ENCODE results near the gene GRK4.

- TF ChIP-seq, protein P1, sequence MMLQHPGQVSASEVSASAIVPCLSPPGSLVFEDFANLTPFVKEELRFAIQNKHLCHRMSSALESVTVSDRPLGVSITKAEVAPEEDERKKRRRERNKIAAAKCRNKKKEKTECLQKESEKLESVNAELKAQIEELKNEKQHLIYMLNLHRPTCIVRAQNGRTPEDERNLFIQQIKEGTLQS (IDR thresholded peaks at IDR 0.05) = no peak
- TF ChIP-seq, protein P2, sequence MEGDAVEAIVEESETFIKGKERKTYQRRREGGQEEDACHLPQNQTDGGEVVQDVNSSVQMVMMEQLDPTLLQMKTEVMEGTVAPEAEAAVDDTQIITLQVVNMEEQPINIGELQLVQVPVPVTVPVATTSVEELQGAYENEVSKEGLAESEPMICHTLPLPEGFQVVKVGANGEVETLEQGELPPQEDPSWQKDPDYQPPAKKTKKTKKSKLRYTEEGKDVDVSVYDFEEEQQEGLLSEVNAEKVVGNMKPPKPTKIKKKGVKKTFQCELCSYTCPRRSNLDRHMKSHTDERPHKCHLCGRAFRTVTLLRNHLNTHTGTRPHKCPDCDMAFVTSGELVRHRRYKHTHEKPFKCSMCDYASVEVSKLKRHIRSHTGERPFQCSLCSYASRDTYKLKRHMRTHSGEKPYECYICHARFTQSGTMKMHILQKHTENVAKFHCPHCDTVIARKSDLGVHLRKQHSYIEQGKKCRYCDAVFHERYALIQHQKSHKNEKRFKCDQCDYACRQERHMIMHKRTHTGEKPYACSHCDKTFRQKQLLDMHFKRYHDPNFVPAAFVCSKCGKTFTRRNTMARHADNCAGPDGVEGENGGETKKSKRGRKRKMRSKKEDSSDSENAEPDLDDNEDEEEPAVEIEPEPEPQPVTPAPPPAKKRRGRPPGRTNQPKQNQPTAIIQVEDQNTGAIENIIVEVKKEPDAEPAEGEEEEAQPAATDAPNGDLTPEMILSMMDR (IDR thresholded peaks at IDR 0.05 in 2 of 3, conservative IDR thresholded peaks at IDR 0.05 in 1 of 3; ENCODE audit: borderline replicate concordance in 1 of 3, insufficient read depth in 1 of 3, low read depth in 2 of 3, low read length in 2 of 3) = no peak
- TF ChIP-seq POLR2AphosphoS5 (IDR thresholded peaks at IDR 0.05; ENCODE audit: low read depth, low read length) = no peak
- TF ChIP-seq EZH2phosphoT487 (IDR thresholded peaks at IDR 0.05; ENCODE audit: borderline replicate concordance) = no peak
Measured at GRCh38 chr4:3022651-3023050, 59.3 kb downstream of the GRK4 start.
